ENCODE data around the gene TSHZ2.
"Not testable (repeated sequence)": the region's sequence is repeated elsewhere in the genome, so short reads cannot be mapped to it uniquely, and the experiment has no call there.

The TSHZ2 gene

GRCh38 chr20:53427951-53428350 lies 455.8 kb downstream of the TSHZ2 start:
- no peak for DNase-seq (ENCODE audit: extremely low read depth in 1 of 2, low read depth in 1 of 2)

GRCh38 chr20:53428588-53428987 lies 456.4 kb downstream of the TSHZ2 start:
- no peak for DNase-seq (ENCODE audit: extremely low read depth in 1 of 2, low read depth in 1 of 2)

- DNase-seq (ENCODE audit: extremely low read depth in 1 of 2, low read depth in 1 of 2) = no peak
Observed at GRCh38 chr20:53428996-53429395, 456.8 kb downstream of the TSHZ2 start.

GRCh38 chr20:53434662-53435061 lies 462.5 kb downstream of the TSHZ2 start:
- DNase-seq (ENCODE audit: extremely low read depth in 1 of 2, low read depth in 1 of 2) = no peak

- DNase-seq (ENCODE audit: extremely low read depth in 1 of 2, low read depth in 1 of 2) = not testable (repeated sequence)
Observed at GRCh38 chr20:53436927-53437326, 464.8 kb downstream of the TSHZ2 start.

GRCh38 chr20:53438368-53438767 lies 466.2 kb downstream of the TSHZ2 start:
- no peak for DNase-seq (ENCODE audit: extremely low read depth in 1 of 2, low read depth in 1 of 2)

- no peak for DNase-seq (ENCODE audit: extremely low read depth in 1 of 2, low read depth in 1 of 2)
Observed at GRCh38 chr20:53439046-53439445, 466.9 kb downstream of the TSHZ2 start.

- DNase-seq (ENCODE audit: extremely low read depth in 1 of 2, low read depth in 1 of 2) = no peak
Observed at GRCh38 chr20:53439616-53440015, 467.5 kb downstream of the TSHZ2 start.

GRCh38 chr20:53444401-53445149 lies 472.4 kb downstream of the TSHZ2 start:
- no peak for DNase-seq (ENCODE audit: extremely low read depth in 1 of 2, low read depth in 1 of 2)

- DNase-seq (ENCODE audit: extremely low read depth in 1 of 2, low read depth in 1 of 2) = no peak
Observed at GRCh38 chr20:53445321-53445731, 473.2 kb downstream of the TSHZ2 start.

GRCh38 chr20:53445932-53446331 lies 473.8 kb downstream of the TSHZ2 start:
- DNase-seq (ENCODE audit: extremely low read depth in 1 of 2, low read depth in 1 of 2) = no peak

- DNase-seq (ENCODE audit: extremely low read depth in 1 of 2, low read depth in 1 of 2) = no peak
Observed at GRCh38 chr20:53447316-53447715, 475.2 kb downstream of the TSHZ2 start.

- DNase-seq (ENCODE audit: extremely low read depth in 1 of 2, low read depth in 1 of 2) = no peak
Observed at GRCh38 chr20:53448426-53448825, 476.3 kb downstream of the TSHZ2 start.

GRCh38 chr20:53448875-53449274 lies 476.7 kb downstream of the TSHZ2 start:
- DNase-seq (ENCODE audit: extremely low read depth in 1 of 2, low read depth in 1 of 2) = no peak

GRCh38 chr20:53453076-53453475 lies 480.9 kb downstream of the TSHZ2 start:
- DNase-seq (ENCODE audit: extremely low read depth in 1 of 2, low read depth in 1 of 2) = no peak

GRCh38 chr20:53454675-53455276 lies 482.6 kb downstream of the TSHZ2 start:
- DNase-seq (ENCODE audit: extremely low read depth in 1 of 2, low read depth in 1 of 2) = no peak

- no peak for DNase-seq (ENCODE audit: extremely low read depth in 1 of 2, low read depth in 1 of 2)
Observed at GRCh38 chr20:53463101-53463972, 491.2 kb downstream of the TSHZ2 start.

GRCh38 chr20:53466279-53466678 lies 494.1 kb downstream of the TSHZ2 start:
- DNase-seq (ENCODE audit: extremely low read depth in 1 of 2, low read depth in 1 of 2) = no peak

- no peak for DNase-seq (ENCODE audit: extremely low read depth in 1 of 2, low read depth in 1 of 2)
Observed at GRCh38 chr20:53468587-53468986, 496.4 kb downstream of the TSHZ2 start.

GRCh38 chr20:53472859-53473258 lies 500.7 kb downstream of the TSHZ2 start:
- DNase-seq (ENCODE audit: extremely low read depth in 1 of 2, low read depth in 1 of 2) = not testable (repeated sequence)

GRCh38 chr20:53480913-53481312 lies 508.8 kb downstream of the TSHZ2 start:
- DNase-seq (ENCODE audit: extremely low read depth in 1 of 2, low read depth in 1 of 2) = no peak
